ENCODE data around the gene NEIL1. TPM values are rescaled to one million over a fixed set of nuclear protein-coding genes. Genes with fewer than 3 reads are reported as not detected.

NEIL1 gene
- total and polyA plus RNA-seq, 4 donors, result 11.8 to 60.9 (median 37.8) TPM

DNA sequence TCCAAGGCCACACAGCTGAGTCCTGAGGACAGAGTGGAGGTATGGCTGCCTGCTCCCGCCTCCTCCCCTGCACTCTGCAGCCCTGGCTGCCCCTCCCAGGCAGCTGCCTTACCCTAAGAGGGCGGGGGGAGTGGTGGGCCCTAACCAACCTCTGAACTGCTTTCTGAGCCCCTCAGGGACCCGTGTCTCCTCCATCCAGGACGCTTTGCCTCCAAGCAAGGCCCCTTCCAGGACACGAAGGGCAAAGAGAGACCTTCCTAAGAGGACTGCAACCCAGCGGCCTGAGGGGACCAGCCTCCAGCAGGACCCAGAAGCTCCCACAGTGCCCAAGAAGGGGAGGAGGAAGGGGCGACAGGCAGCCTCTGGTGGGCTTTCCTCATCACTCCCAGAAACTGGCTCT is 7.6 kb downstream of the NEIL1 start:
- no peaks in the 10 kb centered on the region for H3K4me1 ChIP-seq (ENCODE audit: control insufficient read depth, insufficient read depth, low read length)
- H3K36me3 ChIP-seq (ENCODE audit: control insufficient read depth, insufficient read depth, low read length), result peaks cover 61% of the 10 kb centered on the region
- no peaks in the 10 kb centered on the region for H3K27me3 ChIP-seq (ENCODE audit: control insufficient read depth, insufficient read depth, low read length)
- DNase-seq (ENCODE audit: low read depth in 4 of 6, low spot score in 6 of 6), result no peak
- no peak overlapping the region for H3K27ac ChIP-seq (ENCODE audit: low read depth, low read length)
- 84% methylated on average over 7 of the region's 7 CpGs for WGBS (ENCODE audit: insufficient coverage)
- H3K9me3 ChIP-seq (ENCODE audit: control insufficient read depth, insufficient read depth, low read length), result no peaks in the 10 kb centered on the region
- H3K4me3 ChIP-seq (ENCODE audit: low read depth, low read length), result no peak overlapping the region

DNA sequence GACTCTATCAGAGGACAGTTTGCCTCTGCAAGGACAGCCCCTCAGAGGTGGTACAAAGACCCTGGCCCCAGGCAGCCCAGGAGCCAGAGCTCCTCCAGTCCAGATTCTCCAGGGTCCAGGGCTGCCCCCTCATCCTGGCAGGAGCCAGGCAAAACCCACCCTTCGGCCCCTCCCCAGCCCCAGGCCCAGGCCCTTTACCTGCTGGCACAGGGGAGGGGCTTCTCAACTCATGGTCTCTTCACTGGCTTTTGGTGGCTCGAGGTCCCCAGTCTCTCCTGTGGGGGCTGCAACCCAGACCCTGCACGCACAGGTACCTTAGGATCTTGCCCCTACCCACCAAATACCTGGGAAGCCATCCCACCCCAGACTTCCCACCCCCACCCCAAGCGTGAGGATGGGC is 8.5 kb downstream of the NEIL1 start:
- Histone ChIP-seq H3K27me3 (ENCODE audit: control insufficient read depth, insufficient read depth, low read length) (no peaks in the 10 kb centered on the region), H3K36me3 (ENCODE audit: control insufficient read depth, insufficient read depth, low read length) (peaks cover 66% of the 10 kb centered on the region), H3K9me3 (ENCODE audit: control insufficient read depth, insufficient read depth, low read length) (no peaks in the 10 kb centered on the region), H3K4me3 (ENCODE audit: low read depth, low read length) (no peak overlapping the region), H3K4me1 (ENCODE audit: control insufficient read depth, insufficient read depth, low read length) (no peaks in the 10 kb centered on the region), H3K27ac (ENCODE audit: low read depth, low read length) (no peak overlapping the region)
- 94% methylated on average over 3 of the region's 4 CpGs for WGBS (ENCODE audit: insufficient coverage)
- DNase-seq (ENCODE audit: low read depth in 4 of 6, low spot score in 6 of 6), result no peak

DNA sequence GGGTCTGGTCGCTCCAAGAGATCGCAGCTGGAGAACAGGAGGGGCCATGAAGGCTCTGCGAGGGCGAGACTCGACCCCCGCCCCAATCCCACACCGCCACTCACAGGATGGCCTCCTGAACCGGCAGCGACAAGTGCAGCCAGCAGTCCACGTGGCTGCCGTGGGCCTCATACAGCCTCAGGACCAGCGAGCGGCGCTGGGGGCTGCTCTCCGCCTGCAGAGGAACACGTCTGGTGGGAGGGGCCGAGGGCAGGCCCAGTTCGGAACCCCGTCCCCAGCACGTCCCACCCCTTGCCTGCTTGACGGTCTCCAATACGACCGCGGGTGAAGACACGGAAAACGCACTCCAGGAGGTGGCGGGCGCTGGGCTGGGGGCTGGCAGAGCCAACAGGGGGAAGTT is 9.2 kb downstream of the NEIL1 start:
- WGBS (ENCODE audit: insufficient coverage), result 80% methylated on average over 28 of the region's 28 CpGs
- Histone ChIP-seq H3K4me1 (ENCODE audit: control insufficient read depth, insufficient read depth, low read length) (no peaks in the 10 kb centered on the region), H3K36me3 (ENCODE audit: control insufficient read depth, insufficient read depth, low read length) (peaks cover 73% of the 10 kb centered on the region)

DNA sequence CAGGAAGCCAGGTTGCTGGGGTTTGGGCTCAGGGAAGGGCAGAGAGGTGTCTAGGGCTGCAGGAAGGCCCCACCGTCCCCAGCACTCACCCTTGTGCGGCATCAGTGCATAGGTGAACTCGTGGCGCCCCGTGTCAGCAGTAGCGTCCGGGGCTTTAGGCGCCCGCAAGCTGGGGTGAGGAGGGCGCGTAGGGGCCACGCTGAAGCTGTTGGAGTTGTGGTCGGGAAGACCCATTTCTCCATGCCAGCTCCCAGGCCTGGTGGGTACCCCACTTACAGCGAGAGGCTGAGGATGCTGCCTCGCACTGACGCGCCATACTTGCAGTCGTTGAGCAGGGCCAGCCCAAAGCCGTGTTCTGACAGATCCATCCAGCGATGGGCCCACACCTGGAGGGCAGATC is 9.7 kb downstream of the NEIL1 start:
- H3K4me3 ChIP-seq (ENCODE audit: low read depth, low read length), result no peak overlapping the region
- DNase-seq (ENCODE audit: low read depth in 4 of 6, low spot score in 6 of 6), result no peak
- no peaks in the 10 kb centered on the region for H3K4me1 ChIP-seq (ENCODE audit: control insufficient read depth, insufficient read depth, low read length)
- H3K27ac ChIP-seq (ENCODE audit: low read depth, low read length), result no peak overlapping the region
- 93% methylated on average over 20 of the region's 20 CpGs for WGBS (ENCODE audit: insufficient coverage)
- H3K36me3 ChIP-seq (ENCODE audit: control insufficient read depth, insufficient read depth, low read length), result peaks cover 78% of the 10 kb centered on the region
- H3K27me3 ChIP-seq (ENCODE audit: control insufficient read depth, insufficient read depth, low read length), result no peaks in the 10 kb centered on the region
- no peaks in the 10 kb centered on the region for H3K9me3 ChIP-seq (ENCODE audit: control insufficient read depth, insufficient read depth, low read length)

More for the DNA sequence above, 9.2 kb downstream of the NEIL1 start:
- H3K4me3 ChIP-seq (ENCODE audit: low read depth, low read length), result no peak overlapping the region
- no peak overlapping the region for H3K27ac ChIP-seq (ENCODE audit: low read depth, low read length)
- no peaks in the 10 kb centered on the region for H3K9me3 ChIP-seq (ENCODE audit: control insufficient read depth, insufficient read depth, low read length)
- H3K27me3 ChIP-seq (ENCODE audit: control insufficient read depth, insufficient read depth, low read length), result no peaks in the 10 kb centered on the region
- DNase-seq (ENCODE audit: low read depth in 4 of 6, low spot score in 6 of 6), result no peak

DNA sequence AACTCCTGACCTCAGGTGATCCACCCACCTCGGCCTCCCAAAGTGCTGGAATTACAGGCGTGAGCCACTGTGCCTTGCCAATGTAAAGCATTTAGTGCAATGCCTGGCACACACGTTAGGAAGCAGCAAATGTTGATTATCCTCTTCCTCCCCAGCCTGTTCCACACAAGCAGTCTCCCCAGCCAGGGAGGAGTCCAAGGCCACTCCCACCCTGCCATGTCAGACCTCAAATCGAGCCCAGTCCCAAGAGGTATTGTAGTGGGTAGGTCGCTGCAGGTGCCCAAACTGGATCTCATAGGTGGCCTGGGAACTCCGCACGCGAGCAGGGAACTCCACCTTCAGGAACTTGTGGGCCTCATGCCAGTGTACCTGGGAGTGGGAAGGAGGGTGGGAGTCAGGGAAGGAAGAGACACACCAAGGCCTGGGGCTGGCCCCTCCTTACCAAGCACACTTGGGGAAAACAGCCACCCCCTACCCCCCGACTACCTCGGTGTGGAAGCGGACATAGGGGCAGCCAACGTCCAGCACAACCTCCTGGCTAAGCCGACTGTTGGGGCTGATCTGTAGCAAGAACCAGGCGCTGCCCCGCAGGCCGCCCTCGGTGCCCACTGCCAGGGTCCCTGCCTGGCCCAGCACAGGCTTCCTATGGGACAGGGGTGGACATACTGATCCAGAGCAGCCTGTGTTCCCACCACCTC is 11.3 kb downstream of the NEIL1 start:
- Histone ChIP-seq H3K27me3 (ENCODE audit: control insufficient read depth, insufficient read depth, low read length) (no peaks in the 10 kb centered on the region), H3K4me3 (ENCODE audit: low read depth, low read length) (no peak overlapping the region), H3K36me3 (ENCODE audit: control insufficient read depth, insufficient read depth, low read length) (peaks cover 88% of the 10 kb centered on the region), H3K9me3 (ENCODE audit: control insufficient read depth, insufficient read depth, low read length) (no peaks in the 10 kb centered on the region), H3K27ac (ENCODE audit: low read depth, low read length) (no peak overlapping the region), H3K4me1 (ENCODE audit: control insufficient read depth, insufficient read depth, low read length) (no peaks in the 10 kb centered on the region)
- 90% methylated on average over 12 of the region's 17 CpGs for WGBS (ENCODE audit: insufficient coverage)
- no peak for DNase-seq (ENCODE audit: low read depth in 4 of 6, low spot score in 6 of 6)

DNA sequence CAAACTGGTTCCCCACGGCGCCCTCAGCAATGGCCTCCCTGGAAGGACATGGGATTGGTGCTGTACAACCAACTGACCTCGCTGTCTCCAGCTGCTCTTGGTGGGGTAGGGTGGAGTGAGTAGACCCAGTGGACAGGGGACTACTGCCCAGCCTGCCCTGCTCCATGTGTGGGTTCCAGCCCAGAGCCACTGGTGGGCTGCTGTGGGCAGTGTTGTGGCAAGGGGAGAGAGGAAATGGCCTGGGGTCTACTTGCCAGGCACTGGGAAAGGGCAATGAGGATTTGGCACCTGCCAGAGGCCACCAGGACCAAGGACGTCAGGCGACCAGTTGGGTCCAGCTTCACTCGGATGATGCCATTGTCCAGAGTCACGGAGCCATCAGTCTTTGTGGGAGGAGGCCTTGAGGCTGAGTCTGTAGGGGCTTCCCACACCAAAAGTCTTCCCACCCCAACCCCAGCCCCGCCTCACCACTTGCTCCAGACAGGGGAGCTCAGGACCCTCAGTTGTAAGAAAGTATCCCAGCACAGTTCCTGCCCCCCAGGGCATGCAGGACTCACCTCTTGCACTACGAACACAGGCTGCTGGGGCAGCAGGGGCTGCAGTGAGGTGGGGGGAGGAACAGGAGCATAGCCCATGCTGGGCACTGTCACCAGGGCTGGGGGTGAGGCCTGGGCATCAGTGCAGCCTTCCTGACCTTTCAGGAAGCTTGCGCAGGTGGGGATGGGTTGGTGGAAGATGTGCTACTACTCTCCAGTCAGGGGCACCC is 12.1 kb downstream of the NEIL1 start:
- Histone ChIP-seq H3K27ac (ENCODE audit: low read depth, low read length) (no peak overlapping the region), H3K4me1 (ENCODE audit: control insufficient read depth, insufficient read depth, low read length) (no peaks in the 10 kb centered on the region), H3K9me3 (ENCODE audit: control insufficient read depth, insufficient read depth, low read length) (no peaks in the 10 kb centered on the region), H3K27me3 (ENCODE audit: control insufficient read depth, insufficient read depth, low read length) (no peaks in the 10 kb centered on the region), H3K36me3 (ENCODE audit: control insufficient read depth, insufficient read depth, low read length) (peaks cover 92% of the 10 kb centered on the region), H3K4me3 (ENCODE audit: low read depth, low read length) (no peak overlapping the region)
- DNase-seq (ENCODE audit: low read depth in 4 of 6, low spot score in 6 of 6), result no peak
- WGBS (ENCODE audit: insufficient coverage), result 95% methylated on average over 7 of the region's 10 CpGs

DNA sequence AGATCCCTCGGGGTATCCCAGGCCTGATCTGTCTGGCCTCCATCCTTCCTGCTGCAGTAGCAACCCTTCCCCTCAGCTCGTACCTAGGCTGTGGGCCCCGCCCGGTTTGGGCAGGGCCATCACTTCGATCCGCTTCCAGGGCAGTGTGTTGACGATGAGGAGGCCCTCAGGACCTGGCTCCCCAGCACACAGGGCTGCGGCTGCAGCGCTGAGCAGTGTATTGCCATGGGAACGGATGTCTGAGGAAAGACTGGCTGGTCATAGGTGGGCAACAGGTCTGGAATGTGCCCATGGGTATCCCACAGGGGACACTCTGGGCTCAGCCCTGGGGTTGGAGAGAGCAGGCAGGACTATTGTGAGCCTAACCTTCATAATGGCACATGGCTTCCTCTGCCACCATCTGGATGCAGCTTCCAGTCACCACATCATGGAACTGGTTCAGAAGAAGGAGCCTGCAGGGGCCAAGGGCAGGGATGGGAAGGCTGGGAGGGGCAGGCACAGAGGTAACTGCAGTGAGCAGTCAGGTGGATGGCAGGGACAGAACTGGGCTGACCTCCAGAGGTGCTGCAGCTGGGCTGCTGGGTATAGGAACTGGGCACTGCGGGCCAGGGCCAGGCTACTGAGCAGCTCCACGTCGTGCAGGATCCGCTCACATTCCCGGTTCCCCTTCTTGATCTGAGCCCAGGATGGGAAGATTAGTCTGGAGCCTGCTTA is 12.9 kb downstream of the NEIL1 start:
- Histone ChIP-seq H3K27ac (ENCODE audit: low read depth, low read length) (no peak overlapping the region), H3K9me3 (ENCODE audit: control insufficient read depth, insufficient read depth, low read length) (no peaks in the 10 kb centered on the region), H3K36me3 (ENCODE audit: control insufficient read depth, insufficient read depth, low read length) (peaks cover 92% of the 10 kb centered on the region), H3K4me1 (ENCODE audit: control insufficient read depth, insufficient read depth, low read length) (no peaks in the 10 kb centered on the region), H3K4me3 (ENCODE audit: low read depth, low read length) (no peak overlapping the region), H3K27me3 (ENCODE audit: control insufficient read depth, insufficient read depth, low read length) (no peaks in the 10 kb centered on the region)
- whole genome bisulfite sequencing (ENCODE audit: insufficient coverage), result 94% methylated on average over 15 of the region's 15 CpGs
- DNase-seq (ENCODE audit: low read depth in 4 of 6, low spot score in 6 of 6), result no peak

DNA sequence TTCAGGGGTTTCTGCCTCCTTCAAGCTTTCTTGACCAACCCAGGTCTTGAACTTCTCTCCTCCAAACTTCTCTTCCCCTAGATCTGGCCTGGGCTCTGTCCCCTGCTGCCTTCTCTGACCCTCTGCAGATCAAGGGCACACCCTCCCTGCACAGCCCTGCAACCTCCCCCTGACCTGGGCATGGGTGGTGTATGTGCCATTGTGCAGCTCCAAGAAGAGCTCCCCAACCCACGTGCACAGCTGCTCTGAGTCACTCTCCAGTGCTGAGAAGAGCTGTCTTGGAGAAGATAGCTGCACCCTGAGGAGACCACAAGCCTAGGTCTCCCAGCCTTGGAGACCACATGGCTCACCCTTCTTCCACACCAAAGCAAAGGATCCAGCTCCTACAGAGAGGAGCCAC is 13.6 kb downstream of the NEIL1 start:
- Histone ChIP-seq H3K27me3 (ENCODE audit: control insufficient read depth, insufficient read depth, low read length) (no peaks in the 10 kb centered on the region), H3K9me3 (ENCODE audit: control insufficient read depth, insufficient read depth, low read length) (no peaks in the 10 kb centered on the region), H3K4me3 (ENCODE audit: low read depth, low read length) (no peak overlapping the region), H3K4me1 (ENCODE audit: control insufficient read depth, insufficient read depth, low read length) (no peaks in the 10 kb centered on the region), H3K36me3 (ENCODE audit: control insufficient read depth, insufficient read depth, low read length) (peaks cover 88% of the 10 kb centered on the region), H3K27ac (ENCODE audit: low read depth, low read length) (no peak overlapping the region)
- WGBS (ENCODE audit: insufficient coverage), result 40% methylated on average over 1 of the region's 1 CpG
- DNase-seq (ENCODE audit: low read depth in 4 of 6, low spot score in 6 of 6), result no peak

DNA sequence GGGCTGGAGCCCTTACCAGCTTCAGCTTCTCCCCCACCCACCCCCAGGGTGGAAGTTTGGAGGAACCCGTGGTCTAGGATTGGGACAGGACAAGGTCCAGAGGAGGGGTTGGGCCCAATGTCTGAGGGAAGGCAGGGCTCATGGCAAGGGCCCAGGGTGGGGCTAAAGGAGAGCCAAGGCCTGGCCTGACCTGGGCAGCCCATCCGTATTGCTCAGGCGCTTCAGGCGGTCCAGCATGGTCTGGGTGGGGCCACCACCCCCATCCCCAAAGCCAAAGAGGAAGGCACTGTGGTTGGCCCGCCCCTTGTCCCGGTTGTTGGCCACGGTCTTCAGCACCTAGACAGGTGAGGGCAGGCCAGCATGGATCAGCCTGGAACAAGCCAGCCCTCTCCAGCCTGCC is 14.0 kb downstream of the NEIL1 start:
- H3K4me1 ChIP-seq (ENCODE audit: control insufficient read depth, insufficient read depth, low read length), result no peaks in the 10 kb centered on the region
- H3K27me3 ChIP-seq (ENCODE audit: control insufficient read depth, insufficient read depth, low read length), result no peaks in the 10 kb centered on the region
- peaks cover 89% of the 10 kb centered on the region for H3K36me3 ChIP-seq (ENCODE audit: control insufficient read depth, insufficient read depth, low read length)
- no peak for DNase-seq (ENCODE audit: low read depth in 4 of 6, low spot score in 6 of 6)
- no peak overlapping the region for H3K4me3 ChIP-seq (ENCODE audit: low read depth, low read length)
- H3K9me3 ChIP-seq (ENCODE audit: control insufficient read depth, insufficient read depth, low read length), result no peaks in the 10 kb centered on the region
- no peak overlapping the region for H3K27ac ChIP-seq (ENCODE audit: low read depth, low read length)
- 84% methylated on average over 6 of the region's 7 CpGs for WGBS (ENCODE audit: insufficient coverage)

Data from spinal cord (tissue), 10 donors.